ENCODE results near the gene SLC2A11.
"Not testable (repeated sequence)": the region's sequence is repeated elsewhere in the genome, so short reads cannot be mapped to it uniquely, and the experiment has no call there.

SLC2A11 gene

GRCh38 chr22:23847991-23848864 is 9.4 kb upstream of the SLC2A11 start:
- DNase-seq, result no peak

- DNase-seq, result peak; percentile 89
Observed at GRCh38 chr22:23849009-23850006, 8.4 kb upstream of the SLC2A11 start.

- no peak for DNase-seq
Observed at GRCh38 chr22:23850136-23850611, 7.5 kb upstream of the SLC2A11 start.

- DNase-seq, result no peak
Observed at GRCh38 chr22:23856721-23857605, 712 bp upstream of the SLC2A11 start.

GRCh38 chr22:23858484-23858815 is 775 bp downstream of the SLC2A11 start:
- no peak for DNase-seq

GRCh38 chr22:23859201-23859600 is 1.5 kb downstream of the SLC2A11 start:
- no peak for DNase-seq

GRCh38 chr22:23860187-23860586 is 2.5 kb downstream of the SLC2A11 start:
- not testable (repeated sequence) for DNase-seq

- no peak for DNase-seq
Observed at GRCh38 chr22:23862103-23862502, 4.4 kb downstream of the SLC2A11 start.

- DNase-seq, result not testable (repeated sequence)
Observed at GRCh38 chr22:23864499-23865154, 7.0 kb downstream of the SLC2A11 start.

- no peak for DNase-seq
Observed at GRCh38 chr22:23868580-23868979, 10.9 kb downstream of the SLC2A11 start.

- no peak for DNase-seq
Observed at GRCh38 chr22:23874871-23875270, 17.2 kb downstream of the SLC2A11 start.

- DNase-seq, result no peak
Observed at GRCh38 chr22:23875801-23876200, 18.1 kb downstream of the SLC2A11 start.

GRCh38 chr22:23877566-23877965 is 19.9 kb downstream of the SLC2A11 start:
- DNase-seq, result no peak

GRCh38 chr22:23878219-23878618 is 20.5 kb downstream of the SLC2A11 start:
- no peak for DNase-seq

- no peak for DNase-seq
Observed at GRCh38 chr22:23882370-23882769, 24.7 kb downstream of the SLC2A11 start.

- no peak for DNase-seq
Observed at GRCh38 chr22:23883658-23884057, 26.0 kb downstream of the SLC2A11 start.

- DNase-seq, result no peak
Observed at GRCh38 chr22:23884140-23884539, 26.5 kb downstream of the SLC2A11 start.

GRCh38 chr22:23888615-23889401 is 31.1 kb downstream of the SLC2A11 start:
- DNase-seq, result no peak

- no peak for DNase-seq
Observed at GRCh38 chr22:23889620-23890019, 31.9 kb downstream of the SLC2A11 start.

GRCh38 chr22:23891726-23892125 is 34.1 kb downstream of the SLC2A11 start:
- no peak for DNase-seq

GRCh38 chr22:23892130-23892529 is 34.5 kb downstream of the SLC2A11 start:
- DNase-seq, result no peak
